Measurements from ENCODE around the gene RREB1.
A peak's percentile ranks its signal among the peaks of the same experiment; 100 is the strongest.

RREB1 gene

DNA sequence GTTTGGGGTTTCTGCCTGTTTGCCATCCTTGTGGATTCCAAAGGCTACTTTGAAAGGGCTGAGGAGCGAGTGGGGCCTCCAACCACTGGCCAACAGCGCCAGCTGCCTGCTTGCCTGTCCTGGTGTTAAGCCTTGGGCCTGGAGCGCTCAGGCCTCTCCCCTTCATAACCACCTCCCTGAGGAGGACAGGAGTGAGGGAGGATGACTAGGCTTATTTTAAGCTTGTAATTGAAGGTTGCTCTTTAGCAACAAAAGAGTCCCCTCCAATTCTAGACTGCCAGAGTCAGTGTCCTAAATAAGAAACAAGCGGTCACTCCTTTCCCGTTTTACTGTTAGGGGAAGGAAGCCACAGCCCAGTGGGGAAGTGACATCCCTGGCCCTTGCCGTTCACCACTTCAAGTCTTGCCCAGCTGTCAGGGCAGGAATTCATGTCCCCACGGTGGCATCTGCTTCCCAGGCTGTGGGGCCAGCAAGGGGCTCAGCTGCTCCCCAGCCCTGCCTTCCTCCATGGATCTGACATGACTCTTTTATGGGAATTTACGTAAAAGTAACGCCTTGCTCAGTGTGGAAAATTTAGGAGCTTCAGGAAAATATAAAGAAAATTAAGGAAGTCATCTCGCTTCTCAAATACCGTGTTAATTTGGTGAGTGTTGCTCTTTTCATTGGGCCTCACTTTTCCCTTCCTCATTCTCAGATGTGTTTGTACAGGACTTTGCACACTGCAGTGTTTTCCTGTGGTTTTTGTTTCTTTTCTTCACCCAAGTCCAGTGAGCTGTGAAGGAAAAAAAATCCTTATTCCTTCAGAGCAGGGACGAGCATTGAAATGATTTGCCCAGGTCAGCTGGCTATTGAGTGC is 147.4 kb downstream of the RREB1 start:
- TF ChIP-seq CTCF (IDR thresholded peaks at IDR 0.05; ENCODE audit: control insufficient read depth, extremely low read depth, insufficient read depth) = no peak
- no peak overlapping the region for H3K4me3 ChIP-seq (ENCODE audit: low read depth, low read length)
- no peak for DNase-seq (ENCODE audit: low read depth)

GRCh38 chr6:7255918-7256317 is 148.2 kb downstream of the RREB1 start:
- H3K4me3 ChIP-seq (ENCODE audit: low read depth, low read length) = no peak overlapping the region
- DNase-seq (ENCODE audit: low read depth) = no peak
- TF ChIP-seq CTCF (IDR thresholded peaks at IDR 0.05; ENCODE audit: control insufficient read depth, extremely low read depth, insufficient read depth) = no peak

- no peak for TF ChIP-seq CTCF (IDR thresholded peaks at IDR 0.05; ENCODE audit: control insufficient read depth, extremely low read depth, insufficient read depth)
- no peak for DNase-seq (ENCODE audit: low read depth)
- H3K4me3 ChIP-seq (ENCODE audit: low read depth, low read length) = no peak overlapping the region
Measured at GRCh38 chr6:7256785-7257184, 149.0 kb downstream of the RREB1 start.

DNA sequence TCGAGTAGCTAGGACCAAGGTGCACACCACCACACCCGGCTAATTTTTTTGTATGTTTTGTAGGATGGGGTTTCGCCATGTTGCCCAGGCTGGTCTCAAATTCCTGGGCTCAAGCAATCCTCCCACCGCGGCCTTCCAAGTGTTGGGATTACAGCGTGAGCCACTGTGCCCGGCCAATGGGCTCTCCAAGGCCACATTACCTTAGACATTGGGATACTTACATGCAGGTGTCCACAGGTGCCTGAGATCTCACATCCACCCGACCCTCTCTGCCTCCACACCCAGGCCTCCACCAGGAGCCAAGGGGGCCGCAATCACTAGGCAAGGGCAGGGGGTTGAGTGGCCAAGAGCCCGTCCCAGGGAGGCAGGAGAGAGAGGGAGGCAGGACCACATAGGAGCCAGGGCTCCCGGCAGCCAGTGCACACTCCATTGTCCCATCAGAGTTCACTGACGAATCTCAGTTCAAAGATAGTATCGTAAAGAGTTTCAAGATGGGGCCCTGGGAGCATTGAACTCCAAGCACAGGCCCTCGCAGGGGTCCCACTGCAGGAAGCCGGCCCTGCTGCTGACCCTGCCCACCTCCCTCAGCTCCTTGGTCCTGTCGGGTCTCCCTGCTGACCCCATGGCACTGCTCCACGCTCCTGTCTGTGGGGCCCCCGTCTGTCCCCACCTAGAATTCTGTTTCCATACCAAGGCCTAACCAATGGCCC is 149.9 kb downstream of the RREB1 start:
- H3K4me3 ChIP-seq (ENCODE audit: low read depth, low read length) = no peak overlapping the region
- DNase-seq (ENCODE audit: low read depth) = no peak
- TF ChIP-seq CTCF (IDR thresholded peaks at IDR 0.05; ENCODE audit: control insufficient read depth, extremely low read depth, insufficient read depth) = no peak

- no peak for DNase-seq (ENCODE audit: low read depth)
- no peak for TF ChIP-seq CTCF (IDR thresholded peaks at IDR 0.05; ENCODE audit: control insufficient read depth, extremely low read depth, insufficient read depth)
- no peak overlapping the region for H3K4me3 ChIP-seq (ENCODE audit: low read depth, low read length)
Measured at GRCh38 chr6:7258231-7258763, 150.5 kb downstream of the RREB1 start.

DNA sequence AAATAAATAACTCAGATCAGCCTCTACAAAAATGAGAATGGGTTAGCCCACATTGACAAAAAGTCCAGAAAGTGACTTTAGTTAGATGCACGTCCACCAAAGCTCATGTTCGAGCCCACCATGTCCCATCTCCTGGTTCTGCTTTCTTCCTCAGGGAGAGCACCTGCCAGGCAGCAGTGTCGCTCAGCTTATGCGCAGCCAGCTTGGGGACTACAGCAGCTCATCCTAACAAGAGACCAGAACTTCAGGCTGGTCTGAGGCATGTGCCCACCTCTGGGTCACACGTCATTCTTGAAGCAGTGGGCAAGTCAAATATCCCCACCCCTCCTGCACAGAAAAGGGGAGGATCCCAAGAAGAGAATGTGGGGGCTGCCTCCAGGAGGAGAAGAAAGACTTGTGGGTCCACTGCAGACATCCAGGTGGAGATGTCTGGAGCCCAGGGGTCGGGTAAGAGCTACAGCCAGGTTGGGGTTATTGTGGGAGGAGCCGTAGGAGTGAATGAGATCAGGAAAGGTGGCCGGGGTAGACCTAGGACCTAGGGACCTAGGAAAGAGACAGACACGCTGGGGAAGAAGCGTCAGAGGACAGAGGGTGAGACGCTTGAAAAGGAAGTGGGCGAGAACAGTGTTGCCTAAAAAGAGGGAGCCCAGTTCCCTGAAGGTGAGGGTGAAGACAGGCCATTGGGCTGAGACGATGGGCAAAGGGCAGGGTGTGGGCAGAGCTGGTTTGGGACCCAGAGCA is 152.7 kb downstream of the RREB1 start:
- no peak for TF ChIP-seq CTCF (IDR thresholded peaks at IDR 0.05; ENCODE audit: control insufficient read depth, extremely low read depth, insufficient read depth)
- peak overlapping the region; percentile 89 for H3K4me3 ChIP-seq (ENCODE audit: low read depth, low read length)
- no peak for DNase-seq (ENCODE audit: low read depth)
